PFSK-1 (cell line): Measurements from ENCODE around the gene C1QL4.

Source experiments
- FOXP2 ChIP-seq: optimal IDR thresholded peaks from 2 replicates; pipeline ENCODE3; 2011; ENCODE audit warnings: borderline replicate concordance, control low read depth, inconsistent platforms; ENCODE audit not compliant: insufficient read depth; ENCODE audit errors: extremely low read length, extremely low read depth
- POLR2AphosphoS5 ChIP-seq: IDR thresholded peaks from 2 replicates; pipeline ENCODE4 v1.6.1; 2012; ENCODE audit warnings: low read depth, mild to moderate bottlenecking, control low read depth, low read length, moderate library complexity
- REST ChIP-seq, 2 experiments: IDR thresholded peaks; 2 replicates each; pipeline versions ENCODE4 v1.6.1 to v1.8.0; 2011 to 2012; ENCODE audit warnings: low read depth in 2 of 2, low read length in 2 of 2, control low read depth in 1 of 2, inconsistent platforms in 1 of 2, mild to moderate bottlenecking in 1 of 2, moderate library complexity in 1 of 2; ENCODE audit not compliant: insufficient read depth in 1 of 2
- SIN3A ChIP-seq: IDR thresholded peaks from 2 replicates; pipeline ENCODE4 v1.6.1; 2012; ENCODE audit warnings: mild to moderate bottlenecking, low read length, moderate library complexity, borderline replicate concordance; ENCODE audit not compliant: insufficient read depth
- TAF1 ChIP-seq: IDR thresholded peaks from 2 replicates; pipeline ENCODE4 v1.6.1; 2012; ENCODE audit warnings: low read length, control low read depth, borderline replicate concordance; ENCODE audit not compliant: insufficient read depth

- TF ChIP-seq REST (IDR thresholded peaks at IDR 0.05; ENCODE audit: insufficient read depth in 1 of 2, low read depth in 2 of 2, low read length in 2 of 2) (no peak), POLR2AphosphoS5 (no peak), SIN3A (no peak), TAF1 (no peak), FOXP2 (no peak)
Observed at GRCh38 chr12:49345051-49345824, 8.2 kb upstream of the C1QL4 start.
